ENCODE results near the gene AGBL4.

The AGBL4 gene

DNA sequence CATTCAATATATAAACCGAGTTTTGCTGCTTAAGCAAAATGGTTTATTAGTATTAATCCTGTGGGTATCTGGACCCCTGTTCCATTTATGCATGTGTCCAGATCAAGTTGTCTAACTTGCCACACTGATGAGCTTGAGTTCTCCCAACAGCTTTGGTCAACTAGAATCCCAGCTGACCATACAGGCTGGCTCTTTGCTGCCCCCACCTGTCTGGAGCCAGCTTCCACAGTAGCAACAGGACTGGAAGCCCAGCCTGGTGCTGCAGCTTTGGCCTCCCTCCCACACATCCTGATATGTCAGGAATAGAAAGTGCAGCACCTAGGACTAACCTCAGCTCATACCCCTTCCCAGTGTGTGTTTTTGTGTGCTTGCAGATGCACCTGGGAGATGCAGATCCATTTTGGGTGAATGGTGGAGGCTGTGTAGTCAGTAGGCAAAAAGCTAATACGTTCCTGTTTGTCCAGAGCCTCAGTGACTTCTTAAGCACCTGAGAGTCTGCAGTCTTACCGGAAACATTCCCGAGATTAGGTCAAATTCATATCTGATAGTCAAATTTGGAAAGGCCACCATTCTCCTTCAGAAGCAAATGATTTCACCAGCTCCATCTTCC is 1206.1 kb downstream of the AGBL4 start:
- no peaks in the 10 kb centered on the region for H3K36me3 Mint-ChIP-seq (ENCODE audit: low read depth)
- H3K4me3 Mint-ChIP-seq = no peak overlapping the region
- peaks cover 3% of the 10 kb centered on the region for H3K9me3 Mint-ChIP-seq
- H3K27me3 Mint-ChIP-seq (ENCODE audit: low read depth) = no peaks in the 10 kb centered on the region
- TF ChIP-seq, protein P1, sequence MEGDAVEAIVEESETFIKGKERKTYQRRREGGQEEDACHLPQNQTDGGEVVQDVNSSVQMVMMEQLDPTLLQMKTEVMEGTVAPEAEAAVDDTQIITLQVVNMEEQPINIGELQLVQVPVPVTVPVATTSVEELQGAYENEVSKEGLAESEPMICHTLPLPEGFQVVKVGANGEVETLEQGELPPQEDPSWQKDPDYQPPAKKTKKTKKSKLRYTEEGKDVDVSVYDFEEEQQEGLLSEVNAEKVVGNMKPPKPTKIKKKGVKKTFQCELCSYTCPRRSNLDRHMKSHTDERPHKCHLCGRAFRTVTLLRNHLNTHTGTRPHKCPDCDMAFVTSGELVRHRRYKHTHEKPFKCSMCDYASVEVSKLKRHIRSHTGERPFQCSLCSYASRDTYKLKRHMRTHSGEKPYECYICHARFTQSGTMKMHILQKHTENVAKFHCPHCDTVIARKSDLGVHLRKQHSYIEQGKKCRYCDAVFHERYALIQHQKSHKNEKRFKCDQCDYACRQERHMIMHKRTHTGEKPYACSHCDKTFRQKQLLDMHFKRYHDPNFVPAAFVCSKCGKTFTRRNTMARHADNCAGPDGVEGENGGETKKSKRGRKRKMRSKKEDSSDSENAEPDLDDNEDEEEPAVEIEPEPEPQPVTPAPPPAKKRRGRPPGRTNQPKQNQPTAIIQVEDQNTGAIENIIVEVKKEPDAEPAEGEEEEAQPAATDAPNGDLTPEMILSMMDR (IDR thresholded peaks at IDR 0.05; ENCODE audit: unreplicated experiment in 3 of 3) = peak; percentile 66 to 79 (median 71)
- no peak overlapping the region for H3K27ac Mint-ChIP-seq
- peaks cover 4% of the 10 kb centered on the region for H3K4me1 Mint-ChIP-seq

DNA sequence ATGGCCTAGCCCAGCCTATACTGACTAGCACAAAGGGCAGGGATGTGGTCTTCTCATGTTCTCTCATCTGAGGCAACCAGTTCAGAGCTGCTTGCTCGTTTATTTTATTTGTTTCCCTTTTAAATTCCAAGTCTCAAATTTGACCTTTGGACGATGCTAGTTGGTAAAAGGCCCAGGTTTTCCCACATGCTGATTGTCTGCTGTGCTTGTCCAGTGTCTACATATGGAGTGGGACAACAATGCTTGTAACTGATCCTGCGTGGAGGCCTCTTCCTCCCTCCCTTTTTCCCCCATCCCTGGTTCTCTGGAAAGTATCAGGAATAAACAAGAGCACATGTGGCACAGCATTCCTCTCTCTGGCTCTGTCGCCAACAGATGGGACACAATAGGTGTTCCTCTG is 1213.0 kb downstream of the AGBL4 start:
- Mint-ChIP-seq H3K36me3 (ENCODE audit: low read depth) (no peaks in the 10 kb centered on the region), H3K4me1 (peaks cover 39% of the 10 kb centered on the region), H3K9me3 (peaks cover 9% of the 10 kb centered on the region), H3K4me3 (no peak overlapping the region), H3K27me3 (ENCODE audit: low read depth) (no peaks in the 10 kb centered on the region), H3K27ac (peak overlapping the region in 2 of 3 experiments; percentile 66 to 69)
- TF ChIP-seq, protein P1 (IDR thresholded peaks at IDR 0.05; ENCODE audit: unreplicated experiment in 3 of 3) = no peak

DNA sequence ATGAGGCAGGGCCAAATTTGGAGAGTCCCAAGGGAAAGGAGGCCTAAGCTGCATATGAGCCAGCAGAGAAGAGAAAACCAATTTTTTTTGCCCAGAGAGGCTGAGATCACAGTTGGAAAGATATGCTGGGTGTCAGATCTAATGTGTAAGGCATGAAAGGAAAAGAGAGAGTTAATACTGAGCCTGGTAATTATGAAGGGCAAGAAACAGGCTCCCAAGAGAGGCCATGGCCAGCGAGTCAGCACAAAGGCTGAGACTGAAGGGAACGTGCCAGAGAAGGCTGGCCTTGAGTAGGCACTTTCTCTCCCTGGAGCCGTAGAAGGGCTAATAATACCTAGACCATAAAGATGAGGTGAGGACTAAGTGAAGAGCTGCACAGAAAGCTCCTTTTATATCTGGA is 1215.3 kb downstream of the AGBL4 start:
- no peaks in the 10 kb centered on the region for H3K27me3 Mint-ChIP-seq (ENCODE audit: low read depth)
- no peaks in the 10 kb centered on the region for H3K36me3 Mint-ChIP-seq (ENCODE audit: low read depth)
- no peak overlapping the region for H3K4me3 Mint-ChIP-seq
- H3K9me3 Mint-ChIP-seq = peaks cover 6% of the 10 kb centered on the region
- peak overlapping the region in 1 of 3 experiments; percentile 20 for H3K27ac Mint-ChIP-seq
- TF ChIP-seq, protein P1 (IDR thresholded peaks at IDR 0.05; ENCODE audit: unreplicated experiment in 3 of 3) = no peak
- peaks cover 42% of the 10 kb centered on the region for H3K4me1 Mint-ChIP-seq

DNA sequence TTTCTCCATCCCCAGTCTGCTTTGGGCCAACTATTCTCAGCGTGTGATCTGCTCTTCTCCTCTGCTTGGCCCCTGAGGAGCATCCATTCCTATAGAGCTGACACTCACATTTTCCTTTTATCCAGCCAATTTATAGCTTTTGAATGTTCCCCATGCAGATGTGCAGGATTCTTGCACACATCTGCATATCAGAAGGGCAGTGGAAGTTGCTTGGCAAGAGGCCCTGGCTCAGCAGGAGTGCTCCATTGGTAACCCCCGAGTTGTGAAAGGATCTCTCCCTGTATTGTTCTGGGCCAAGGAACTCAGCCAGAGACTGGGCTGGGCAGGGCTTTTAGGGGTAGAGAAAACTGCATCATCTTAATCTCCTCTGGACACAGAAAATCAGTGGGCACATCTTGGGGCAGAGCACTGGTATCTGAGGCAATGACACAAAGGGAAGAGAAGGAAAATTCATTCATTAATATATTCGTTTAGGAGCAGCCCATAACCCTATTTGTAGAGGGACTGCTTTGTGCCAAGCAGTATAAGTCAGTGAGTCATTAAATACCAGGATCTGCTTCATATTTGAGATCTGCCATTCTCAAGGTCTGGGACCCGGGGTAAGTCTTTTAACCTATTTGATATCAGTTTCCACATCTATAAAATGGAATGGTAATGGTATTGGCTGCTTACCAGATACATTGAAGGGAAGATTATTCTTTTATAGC is 1216.0 kb downstream of the AGBL4 start:
- no peaks in the 10 kb centered on the region for H3K27me3 Mint-ChIP-seq (ENCODE audit: low read depth)

DNA sequence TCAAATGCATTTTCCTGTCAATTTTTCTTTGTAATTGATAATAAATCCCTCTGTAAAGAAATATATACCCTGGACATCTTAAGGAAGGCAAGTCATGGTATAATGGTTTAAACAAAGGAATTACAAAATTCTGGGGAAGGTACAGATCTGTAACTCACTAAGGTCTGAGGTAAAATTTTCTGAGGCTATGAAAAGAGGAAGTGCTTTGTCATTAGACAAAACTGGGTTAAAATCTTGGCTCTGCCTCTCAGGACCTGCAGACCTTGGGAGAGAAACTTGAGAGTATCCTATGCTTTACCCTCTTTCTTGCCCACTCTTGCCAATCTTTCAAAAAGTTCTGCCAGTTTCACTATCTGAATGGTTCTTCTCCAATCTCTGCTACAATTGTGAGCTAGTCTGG is 1220.3 kb downstream of the AGBL4 start:
- TF ChIP-seq, protein P1 (IDR thresholded peaks at IDR 0.05; ENCODE audit: unreplicated experiment in 3 of 3) = no peak
- peaks cover 6% of the 10 kb centered on the region for H3K27me3 Mint-ChIP-seq (ENCODE audit: low read depth)

More for the DNA sequence above, 1216.0 kb downstream of the AGBL4 start:
- no peaks in the 10 kb centered on the region for H3K36me3 Mint-ChIP-seq (ENCODE audit: low read depth)
- no peak overlapping the region for H3K4me3 Mint-ChIP-seq
- TF ChIP-seq, protein P1 (IDR thresholded peaks at IDR 0.05; ENCODE audit: unreplicated experiment in 3 of 3) = no peak
- peaks cover 42% of the 10 kb centered on the region for H3K4me1 Mint-ChIP-seq
- peak overlapping the region in 2 of 3 experiments; percentile 11 to 30 for H3K27ac Mint-ChIP-seq
- peaks cover 6% of the 10 kb centered on the region for H3K9me3 Mint-ChIP-seq

More for the DNA sequence above, 1220.3 kb downstream of the AGBL4 start:
- Mint-ChIP-seq H3K9me3 (no peaks in the 10 kb centered on the region), H3K27ac (no peak overlapping the region), H3K4me1 (peaks cover 37% of the 10 kb centered on the region), H3K4me3 (no peak overlapping the region), H3K36me3 (ENCODE audit: low read depth) (no peaks in the 10 kb centered on the region)

Measured in nephron (organoid).